Esophagus muscularis mucosa (tissue), 4 donors: Measurements from ENCODE around the gene NIPAL4. TPM values are rescaled to one million over a fixed set of nuclear protein-coding genes. Genes with fewer than 3 reads are reported as not detected.

Experiments used
- DNase-seq: peaks from one replicate; pipeline ENCODE4 v3.0.0-alpha.2; 2017; ENCODE audit errors: extremely low spot score
- H3K27ac ChIP-seq, 4 donors: fragments of 200-600 bp; sonication (generic); replicated peaks in 1 of 4; 1 replicate in 3 of 4; 2 replicates in 1 of 4; pipeline ENCODE4 v1.5.1; 2016 to 2019; ENCODE audit warnings: mild to moderate bottlenecking in 1 of 4
- H3K27me3 ChIP-seq, 4 donors: fragments of 200-600 bp; sonication (generic); one replicate each; pipeline versions ENCODE4 v1.5.1 to v1.6.0; 2016 to 2019
- H3K36me3 ChIP-seq, 4 donors: fragments of 200-600 bp; sonication (generic); one replicate each; pipeline ENCODE4 v1.5.1; 2016 to 2019
- H3K4me1 ChIP-seq, 4 donors: fragments of 200-600 bp; sonication (generic); one replicate each; pipeline ENCODE4 v1.5.1; 2016 to 2019
- H3K4me3 ChIP-seq, 4 donors: fragments of 200-600 bp; sonication (generic); 1 replicate in 2 of 4; 2 replicates in 2 of 4; pipeline ENCODE4 v1.5.1; 2016 to 2019; ENCODE audit warnings: mild to moderate bottlenecking in 4 of 4, moderate library complexity in 1 of 4
- H3K9me3 ChIP-seq, 4 donors: fragments of 200-600 bp; sonication (generic); 1 replicate in 3 of 4; 2 replicates in 1 of 4; pipeline ENCODE4 v1.5.1; 2016 to 2019
- EP300 ChIP-seq: sonication (generic); formaldehyde crosslinking; IDR thresholded peaks from one replicate; pipeline ENCODE4 v1.6.1; 2017; ENCODE audit warnings: antibody characterized with exemption
- POLR2A ChIP-seq: fragments of 450-650 bp; IDR thresholded peaks from one replicate; pipeline ENCODE4 v1.6.1; 2017; ENCODE audit warnings: antibody characterized with exemption, moderate library complexity, mild to moderate bottlenecking, low read depth
- POLR2AphosphoS5 ChIP-seq, 2 donors: sonication (generic); formaldehyde crosslinking; IDR thresholded peaks; one replicate each; pipeline ENCODE4 v1.6.1; 2017; ENCODE audit warnings: antibody characterized with exemption in 2 of 2
- WGBS: methylation state at CpG from one replicate; pipeline ENCODE4 v1.1.5; 2018; 5-methylcytosine and 5-hydroxymethylcytosine counted together
- intact Hi-C: fragments of 100-400 bp; cut with DNase I; formaldehyde crosslinking; loops from one replicate; pipeline ENCODE4 v1.15.1; 2023
- total RNA-seq, 4 donors: library from RNA; depleted of rRNA; stranded (reverse); fragments of >200 nt; gene quantifications; one replicate each; pipeline versions ENCODE4 v1.1.0 to v1.2.1, GENCODE V29; 2016
- TF ChIP-seq, protein P1 (sequence below), 3 experiments: fragments of 200-600 bp in 2 of 3; fragments of 450-650 bp in 1 of 3; sonication (generic) in 2 of 3; IDR thresholded peaks; one replicate each; pipeline ENCODE4 v1.5.1; 2017 to 2019; ENCODE audit warnings: antibody characterized with exemption in 3 of 3, mild to moderate bottlenecking in 2 of 3, moderate library complexity in 1 of 3

NIPAL4 gene
- total RNA-seq, 4 donors from 2014 or later: 1.6 to 4.2 (median 2.6) TPM

DNA sequence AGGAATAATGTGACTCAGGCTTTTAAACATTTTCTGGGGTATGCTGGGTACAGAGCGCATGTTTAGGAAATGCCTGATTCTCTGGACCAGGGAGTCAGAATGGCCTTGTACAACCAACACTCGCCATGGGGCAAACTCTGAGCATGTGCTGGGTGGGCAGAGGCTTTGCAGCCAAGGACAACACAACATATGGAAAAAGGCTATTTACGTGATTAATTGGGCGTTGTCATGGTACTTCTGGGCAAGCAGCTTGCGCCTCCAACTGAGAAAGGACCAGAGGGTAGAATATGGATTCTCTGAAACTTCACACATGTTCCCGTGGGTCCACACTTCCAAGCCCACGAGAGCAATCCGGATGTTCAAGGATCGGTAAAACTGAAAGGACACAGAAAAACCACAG, 49.1 kb downstream of the NIPAL4 start:
- Histone ChIP-seq H3K36me3 (peaks cover 12 to 56% (median 20%) of the 10 kb centered on the region in 4 donors), H3K9me3 (no peaks in the 10 kb centered on the region), H3K27ac (peak overlapping the region; percentile 37 to 90 (median 73)), H3K4me1 (peaks cover 31 to 59% (median 48%) of the 10 kb centered on the region in 4 donors), H3K4me3 (no peak overlapping the region), H3K27me3 (no peaks in the 10 kb centered on the region)
- intact Hi-C loops: no loop called here
- TF ChIP-seq EP300: no peak
- no peak for TF ChIP-seq POLR2A
- TF ChIP-seq POLR2AphosphoS5 (IDR thresholded peaks at IDR 0.05): no peak
- TF ChIP-seq, protein P1, sequence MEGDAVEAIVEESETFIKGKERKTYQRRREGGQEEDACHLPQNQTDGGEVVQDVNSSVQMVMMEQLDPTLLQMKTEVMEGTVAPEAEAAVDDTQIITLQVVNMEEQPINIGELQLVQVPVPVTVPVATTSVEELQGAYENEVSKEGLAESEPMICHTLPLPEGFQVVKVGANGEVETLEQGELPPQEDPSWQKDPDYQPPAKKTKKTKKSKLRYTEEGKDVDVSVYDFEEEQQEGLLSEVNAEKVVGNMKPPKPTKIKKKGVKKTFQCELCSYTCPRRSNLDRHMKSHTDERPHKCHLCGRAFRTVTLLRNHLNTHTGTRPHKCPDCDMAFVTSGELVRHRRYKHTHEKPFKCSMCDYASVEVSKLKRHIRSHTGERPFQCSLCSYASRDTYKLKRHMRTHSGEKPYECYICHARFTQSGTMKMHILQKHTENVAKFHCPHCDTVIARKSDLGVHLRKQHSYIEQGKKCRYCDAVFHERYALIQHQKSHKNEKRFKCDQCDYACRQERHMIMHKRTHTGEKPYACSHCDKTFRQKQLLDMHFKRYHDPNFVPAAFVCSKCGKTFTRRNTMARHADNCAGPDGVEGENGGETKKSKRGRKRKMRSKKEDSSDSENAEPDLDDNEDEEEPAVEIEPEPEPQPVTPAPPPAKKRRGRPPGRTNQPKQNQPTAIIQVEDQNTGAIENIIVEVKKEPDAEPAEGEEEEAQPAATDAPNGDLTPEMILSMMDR (IDR thresholded peaks at IDR 0.05): no peak
- no peak for DNase-seq
- 95% methylated on average over 9 of the region's 9 CpGs for WGBS

DNA sequence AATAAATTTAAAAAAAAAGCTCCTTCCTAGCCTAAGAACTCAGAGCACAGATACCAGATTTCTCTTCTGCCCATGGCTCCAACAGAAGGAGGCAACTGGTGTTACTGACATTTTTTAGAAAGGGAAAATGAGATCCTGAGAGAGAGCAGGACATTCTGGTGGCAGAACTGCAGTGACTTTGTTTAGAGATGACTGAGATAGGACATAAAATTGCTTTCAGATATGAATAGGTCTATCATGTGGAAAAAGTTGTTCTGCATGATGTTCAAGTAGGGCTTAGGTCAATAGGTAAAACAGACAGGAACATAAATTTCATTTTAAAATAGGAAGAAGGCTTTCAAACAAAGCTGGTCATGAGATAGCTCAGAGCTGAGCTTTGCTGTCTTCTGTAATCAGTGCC, 49.6 kb downstream of the NIPAL4 start:
- intact Hi-C loops: no loop called here
- DNase-seq: no peak
- Histone ChIP-seq H3K4me1 (peaks cover 31 to 64% (median 52%) of the 10 kb centered on the region in 4 donors), H3K27ac (peak overlapping the region; percentile 37 to 90 (median 73)), H3K36me3 (peaks cover 7 to 55% (median 17%) of the 10 kb centered on the region in 4 donors), H3K4me3 (no peak overlapping the region), H3K9me3 (no peaks in the 10 kb centered on the region), H3K27me3 (no peaks in the 10 kb centered on the region)
- no peak for TF ChIP-seq POLR2AphosphoS5 (IDR thresholded peaks at IDR 0.05)
- TF ChIP-seq, protein P1 (IDR thresholded peaks at IDR 0.05): no peak
- TF ChIP-seq EP300: no peak
- no peak for TF ChIP-seq POLR2A

DNA sequence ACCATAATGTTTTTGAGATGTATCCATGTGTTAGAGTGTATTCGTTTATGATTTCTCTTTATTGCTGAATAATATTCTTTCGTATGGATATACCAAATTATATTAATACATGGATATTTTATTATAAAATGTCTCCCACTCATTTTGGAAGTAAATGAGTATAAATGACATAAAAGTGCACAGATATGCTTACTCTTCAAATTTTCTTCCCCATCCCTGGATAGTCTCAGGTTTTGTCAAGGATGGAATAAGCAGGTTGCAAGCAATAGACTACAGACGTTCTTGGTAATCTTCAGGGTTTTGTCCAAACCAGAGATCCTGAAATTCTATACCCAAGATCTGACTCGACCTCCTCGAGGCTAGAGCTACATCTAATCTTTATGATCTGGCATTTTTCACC, 50.7 kb downstream of the NIPAL4 start:
- WGBS: 86% methylated on average over 5 of the region's 5 CpGs
- peaks cover 31 to 75% (median 63%) of the 10 kb centered on the region in 4 donors for H3K4me1 ChIP-seq
- H3K4me3 ChIP-seq: no peak overlapping the region
- H3K9me3 ChIP-seq: no peaks in the 10 kb centered on the region
- no peak for DNase-seq
- peak overlapping the region; percentile 86 to 90 (median 88) for H3K27ac ChIP-seq
- peaks cover 6 to 45% (median 10%) of the 10 kb centered on the region in 4 donors for H3K36me3 ChIP-seq
- TF ChIP-seq EP300 (no peak), POLR2AphosphoS5 (IDR thresholded peaks at IDR 0.05) (no peak), POLR2A (no peak)
- TF ChIP-seq, protein P1 (IDR thresholded peaks at IDR 0.05): no peak
- H3K27me3 ChIP-seq: no peaks in the 10 kb centered on the region
- intact Hi-C loops: no loop called here

DNA sequence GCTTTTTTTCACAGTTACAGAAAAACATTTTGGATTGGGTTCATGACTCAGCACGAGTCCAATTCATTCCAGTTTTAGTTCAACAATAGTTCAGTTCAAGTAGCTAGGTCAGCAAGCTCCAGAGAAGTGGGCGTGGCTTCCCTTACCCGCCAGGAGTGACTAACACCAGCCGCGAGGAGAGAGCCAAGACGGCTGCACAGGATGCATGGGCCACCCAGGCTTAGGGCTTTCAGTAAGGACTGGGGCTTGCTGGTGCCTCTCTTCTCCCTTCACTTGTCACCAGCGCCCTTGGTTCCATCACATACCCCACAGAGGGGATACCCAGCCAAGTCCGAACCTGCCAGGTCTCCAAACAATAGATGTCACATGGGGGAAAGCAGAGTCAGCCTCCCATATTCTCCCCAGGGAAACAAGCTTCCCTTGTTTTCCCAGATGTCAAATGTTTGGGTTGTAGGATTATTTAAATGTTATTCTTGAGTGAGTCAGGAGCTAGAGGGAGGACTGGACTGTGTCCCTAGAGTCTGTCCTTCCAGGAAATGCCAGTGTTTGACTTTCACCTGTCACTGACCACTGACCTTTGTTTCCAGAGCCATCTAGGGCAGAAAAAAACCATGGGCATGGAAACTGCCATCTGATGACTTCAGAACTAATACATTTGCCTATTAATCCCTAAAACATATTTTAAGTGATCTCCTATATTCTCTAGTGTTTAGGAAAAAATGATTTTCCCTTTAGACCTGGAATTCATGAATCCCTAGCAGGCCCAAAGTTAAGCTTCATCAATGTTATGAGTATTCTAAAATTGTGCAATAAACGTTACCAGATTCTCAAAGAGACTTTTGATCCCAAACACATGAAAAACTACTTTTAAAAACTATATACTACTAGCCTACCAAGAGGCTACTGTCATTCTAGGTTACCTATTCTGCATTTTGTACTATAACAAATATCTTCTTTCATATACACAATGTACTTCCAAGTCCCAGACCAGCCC, 51.9 kb downstream of the NIPAL4 start:
- intact Hi-C loops: no loop called here
- H3K36me3 ChIP-seq: peaks cover 0 to 33% (median 9%) of the 10 kb centered on the region in 4 donors
- 25% methylated on average over 2 of the region's 9 CpGs for WGBS
- DNase-seq: peak; percentile 98
- no peak overlapping the region for H3K4me3 ChIP-seq
- peak; percentile 80 to 91 for TF ChIP-seq POLR2AphosphoS5 (IDR thresholded peaks at IDR 0.05)
- TF ChIP-seq, protein P1 (IDR thresholded peaks at IDR 0.05): no peak
- peak overlapping the region; percentile 86 to 90 (median 88) for H3K27ac ChIP-seq
- no peaks in the 10 kb centered on the region for H3K9me3 ChIP-seq
- no peaks in the 10 kb centered on the region for H3K27me3 ChIP-seq
- H3K4me1 ChIP-seq: peaks cover 35 to 84% (median 72%) of the 10 kb centered on the region in 4 donors
